IMR-90 (cell line): ENCODE data around the gene FBXO30. TPM values are rescaled to one million over a fixed set of nuclear protein-coding genes. Genes with fewer than 3 reads are reported as not detected.

Experiments
- ATAC-seq: fragments of 200-7000 bp; cut with Tn5 transposase; 2 replicates; pipeline ENCODE4 v1.9.1; 2020; ENCODE audit warnings: low read depth, mild to moderate bottlenecking, moderate library complexity
- BruUV-seq: library from RNA; stranded (reverse); fragments of 400-500 nt; replicated peaks from 2 replicates; lab custom pipeline; 2021; lab: Mats Ljungman, UMichigan
- CTCF ChIA-PET: fragments of 300-600 bp; formaldehyde crosslinking; extraction: SDS; loops from one replicate; lab custom pipeline; 2021; ENCODE audit warnings: antibody characterized with exemption; lab: Yijun Ruan, JAX
- POLR2A ChIA-PET: fragments of 300-600 bp; sonication (Branson Sonifier 250); formaldehyde crosslinking; loops from one replicate; lab custom pipeline; 2022; ENCODE audit warnings: antibody characterized with exemption; ENCODE audit not compliant: unreplicated experiment; lab: Charles Lee
- DNase-seq: peaks from one replicate; pipeline ENCODE4 v3.0.0; 2013
- H2AFZ ChIP-seq: replicated peaks from 2 replicates; pipeline ENCODE3; 2013; ENCODE audit warnings: low read length, mild to moderate bottlenecking; ENCODE audit not compliant: poor library complexity
- H2AK5ac ChIP-seq: 2 replicates; pipeline ENCODE4 v1.6.1; 2013; ENCODE audit warnings: low read depth, low read length, inconsistent platforms
- H2AK9ac ChIP-seq: replicated peaks from 2 replicates; pipeline ENCODE3; 2013; ENCODE audit warnings: mild to moderate bottlenecking, low read depth, low read length, moderate library complexity; ENCODE audit not compliant: poor library complexity
- H2BK120ac ChIP-seq: 2 replicates; pipeline ENCODE4 v1.6.1; 2013; ENCODE audit warnings: low read depth, low read length, inconsistent platforms
- H2BK15ac ChIP-seq: 3 replicates; pipeline ENCODE4 v1.6.1; 2013; ENCODE audit warnings: low read depth, low read length, inconsistent platforms
- H2BK20ac ChIP-seq: 2 replicates; pipeline ENCODE4 v1.6.1; 2013; ENCODE audit warnings: low read depth, mild to moderate bottlenecking, inconsistent platforms, low read length, moderate library complexity
- H2BK5ac ChIP-seq: 2 replicates; pipeline ENCODE4 v1.6.1; 2013; ENCODE audit warnings: mild to moderate bottlenecking, low read depth, low read length, inconsistent platforms; ENCODE audit not compliant: poor library complexity, severe bottlenecking
- H3K14ac ChIP-seq: replicated peaks from 2 replicates; pipeline ENCODE4 v1.6.1; 2013; ENCODE audit warnings: low read depth, low read length, inconsistent platforms
- H3K18ac ChIP-seq: 2 replicates; pipeline ENCODE4 v1.6.1; 2013; ENCODE audit warnings: low read depth, low read length, control low read depth
- H3K23ac ChIP-seq: 2 replicates; pipeline ENCODE4 v1.6.1; 2013; ENCODE audit warnings: low read depth, low read length, inconsistent platforms
- H3K27ac ChIP-seq: 2 replicates; pipeline ENCODE4 v1.5.1; 2013; ENCODE audit warnings: mild to moderate bottlenecking, control low read depth, low read length; ENCODE audit not compliant: insufficient read depth
- H3K27me3 ChIP-seq: 2 replicates; pipeline ENCODE4 v1.6.1; 2013; ENCODE audit warnings: low read length; ENCODE audit not compliant: control insufficient read depth, insufficient read depth
- H3K36me3 ChIP-seq: 2 replicates; pipeline ENCODE4 v1.6.1; 2013; ENCODE audit warnings: low read length, mixed read lengths; ENCODE audit not compliant: control insufficient read depth, insufficient read depth
- H3K4ac ChIP-seq: 2 replicates; pipeline ENCODE4 v1.6.1; 2013; ENCODE audit warnings: low read depth, low read length, inconsistent platforms
- H3K4me1 ChIP-seq: 2 replicates; pipeline ENCODE4 v1.6.1; 2013; ENCODE audit warnings: low read length, mixed read lengths; ENCODE audit not compliant: control insufficient read depth, insufficient read depth
- H3K4me2 ChIP-seq: 2 replicates; pipeline ENCODE4 v1.6.1; 2013; ENCODE audit warnings: low read depth, mild to moderate bottlenecking, control low read depth, low read length, moderate library complexity
- H3K4me3 ChIP-seq: 2 replicates; pipeline ENCODE4 v1.5.1; 2013; ENCODE audit warnings: low read depth, mild to moderate bottlenecking, control low read depth, low read length, moderate library complexity; ENCODE audit not compliant: insufficient read depth
- H3K56ac ChIP-seq: 2 replicates; pipeline ENCODE4 v1.6.1; 2013; ENCODE audit warnings: low read length, inconsistent platforms; ENCODE audit not compliant: insufficient read depth; ENCODE audit errors: extremely low read depth
- H3K79me1 ChIP-seq, 2 experiments: 2 replicates each; pipeline ENCODE4 v1.6.1; 2013; ENCODE audit warnings: low read length in 2 of 2, inconsistent platforms in 1 of 2, low read depth in 1 of 2
- H3K9ac ChIP-seq: 2 replicates; pipeline ENCODE4 v1.6.1; 2013; ENCODE audit warnings: low read depth, low read length, control low read depth
- H3K9me1 ChIP-seq: 2 replicates; pipeline ENCODE4 v1.6.1; 2013; ENCODE audit warnings: low read length, inconsistent platforms; ENCODE audit not compliant: insufficient read depth
- H3K9me3 ChIP-seq: 2 replicates; pipeline ENCODE4 v1.6.1; 2013; ENCODE audit warnings: low read length; ENCODE audit not compliant: control insufficient read depth, insufficient read depth
- H4K20me1 ChIP-seq: 2 replicates; pipeline ENCODE4 v1.6.1; 2013; ENCODE audit warnings: low read length, inconsistent platforms; ENCODE audit not compliant: insufficient read depth
- H4K5ac ChIP-seq: 2 replicates; pipeline ENCODE4 v1.6.1; 2013; ENCODE audit warnings: mild to moderate bottlenecking, low read depth, low read length, control low read depth
- H4K8ac ChIP-seq, 2 experiments: 2 replicates each; pipeline ENCODE4 v1.6.1; 2013; ENCODE audit warnings: low read depth in 2 of 2, low read length in 2 of 2, control low read depth in 1 of 2, inconsistent platforms in 1 of 2
- H4K91ac ChIP-seq: 2 replicates; pipeline ENCODE4 v1.6.1; 2013; ENCODE audit warnings: low read depth, low read length, inconsistent platforms; ENCODE audit not compliant: insufficient read depth
- BHLHE40 ChIP-seq: fragments of 150-350 bp; IDR thresholded peaks from 2 replicates; pipeline ENCODE4 v1.6.1; 2016; ENCODE audit warnings: mild to moderate bottlenecking, low read depth, low read length
- CEBPB ChIP-seq: IDR thresholded peaks from 2 replicates; pipeline ENCODE4 v1.6.1; 2012; ENCODE audit warnings: low read depth, low read length, improper control_type of control experiment
- CHD1 ChIP-seq: IDR thresholded peaks from 2 replicates; pipeline ENCODE4 v1.6.1; 2012; ENCODE audit warnings: low read depth, low read length, improper control_type of control experiment
- CTCF ChIP-seq: conservative IDR thresholded peaks from 2 replicates; pipeline ENCODE4 v1.5.1; 2012; ENCODE audit warnings: mild to moderate bottlenecking, low read depth, low read length, improper control_type of control experiment
- ELK1 ChIP-seq: fragments of 150-350 bp; IDR thresholded peaks from 2 replicates; pipeline ENCODE4 v1.6.1; 2016; ENCODE audit warnings: low read depth, mild to moderate bottlenecking, low read length, moderate library complexity, borderline replicate concordance
- FOS ChIP-seq: fragments of 150-350 bp; IDR thresholded peaks from 2 replicates; pipeline ENCODE4 v1.6.1; 2016; ENCODE audit warnings: low read depth, low read length
- MAFK ChIP-seq: IDR thresholded peaks from 2 replicates; pipeline ENCODE4 v1.6.1; 2012; ENCODE audit warnings: low read depth, low read length, improper control_type of control experiment
- MAZ ChIP-seq: IDR thresholded peaks from 2 replicates; pipeline ENCODE4 v1.6.1; 2012; ENCODE audit warnings: low read depth, mild to moderate bottlenecking, low read length, improper control_type of control experiment, moderate library complexity, borderline replicate concordance
- MXI1 ChIP-seq: IDR thresholded peaks from 2 replicates; pipeline ENCODE4 v1.6.1; 2012; ENCODE audit warnings: low read depth, mild to moderate bottlenecking, low read length, moderate library complexity, borderline replicate concordance
- NFE2L2 ChIP-seq: fragments of 150-350 bp; IDR thresholded peaks from 2 replicates; pipeline ENCODE4 v1.6.1; 2016; ENCODE audit warnings: low read depth, mild to moderate bottlenecking, low read length
- POLR2A ChIP-seq: IDR thresholded peaks from 2 replicates; pipeline ENCODE4 v1.6.1; 2012; ENCODE audit warnings: mild to moderate bottlenecking, low read depth, low read length
- RAD21 ChIP-seq: IDR thresholded peaks from 2 replicates; pipeline ENCODE4 v1.6.1; 2012; ENCODE audit warnings: low read length, improper control_type of control experiment
- RCOR1 ChIP-seq: IDR thresholded peaks from 2 replicates; pipeline ENCODE4 v1.6.1; 2012; ENCODE audit warnings: mild to moderate bottlenecking, low read length, improper control_type of control experiment; ENCODE audit not compliant: insufficient replicate concordance
- RFX5 ChIP-seq: IDR thresholded peaks from 2 replicates; pipeline ENCODE4 v1.8.0; 2012; ENCODE audit warnings: low read depth, mild to moderate bottlenecking, low read length, moderate library complexity
- SMC3 ChIP-seq: fragments of 150-350 bp; IDR thresholded peaks from 2 replicates; pipeline ENCODE4 v1.6.1; 2016; ENCODE audit warnings: low read depth, mild to moderate bottlenecking, antibody characterized with exemption, low read length, moderate library complexity
- USF2 ChIP-seq: fragments of 150-350 bp; IDR thresholded peaks from 2 replicates; pipeline ENCODE4 v1.6.1; 2017; ENCODE audit warnings: mild to moderate bottlenecking, antibody characterized with exemption, low read length, low read depth
- WGBS, 2 experiments: methylation state at CpG; one replicate each; pipeline versions ENCODE4 v1.1.5 to v1.1.7; 2013; ENCODE audit warnings: missing lambda C conversion rate in 2 of 2; ENCODE audit not compliant: insufficient read length in 1 of 2; ENCODE audit errors: extremely low coverage in 2 of 2; 5-methylcytosine and 5-hydroxymethylcytosine counted together
- dilution Hi-C: fragments of 300-500 bp; cut with HindIII; formaldehyde crosslinking; loops from one replicate; pipeline ENCODE4 v1.14.3; 2018; ENCODE audit warnings: low sequenced_read_pairs; ENCODE audit not compliant: unreplicated experiment
- in situ Hi-C: fragments of 300-500 bp; cut with MboI; formaldehyde crosslinking; loops from 3 replicates; pipeline ENCODE4 v1.14.3; 2019; ENCODE audit warnings: low sequenced_read_pairs, inconsistent platforms, mixed read lengths
- intact Hi-C: fragments of 100-400 bp; cut with micrococcal nuclease; formaldehyde crosslinking; loops from 2 replicates; pipeline ENCODE4 v1.10.0; 2022
- polyA plus RNA-seq, 3 experiments: library from polyadenylated mRNA; depleted of rRNA; stranded (reverse); fragments of >200 nt; gene quantifications; 2 replicates each; pipeline ENCODE4 v1.2.3, GENCODE V29; 2012; ENCODE audit warnings: low replicate concordance in 1 of 3
- total RNA-seq: library from RNA; depleted of rRNA; stranded (reverse); fragments of >200 nt; gene quantifications from 2 replicates; pipeline ENCODE4 v1.2.3, GENCODE V29; 2012

Gene FBXO30
- total and polyA plus RNA-seq, 2 of the 4 experiments (the other 2 are of a cell fraction) = 3.1 to 9.3 TPM

GRCh38 chr6:145802141-145802540 is 12.5 kb downstream of the FBXO30 start:
- H3K79me1 ChIP-seq = peaks cover 51 to 67% of the 10 kb centered on the region in 2 experiments
- in situ Hi-C loops (no loop called here), intact Hi-C loops (no loop called here), dilution Hi-C loops (no loop called here)
- no peak overlapping the region for H4K91ac ChIP-seq
- H2BK20ac ChIP-seq = no peak overlapping the region
- POLR2A ChIA-PET = no interaction called here
- 90 to 100% methylated on average over 1 to 2 of the region's 5 CpGs for WGBS, 2 experiments
- H3K4me3 ChIP-seq = no peak overlapping the region
- no TSS peak for BruUV-seq
- no peak overlapping the region for H4K8ac ChIP-seq
- DNase-seq = no peak
- no peak overlapping the region for H3K4ac ChIP-seq
- no peak overlapping the region for H2AK5ac ChIP-seq
- H4K5ac ChIP-seq = no peak overlapping the region
- ATAC-seq = no peak
- H3K23ac ChIP-seq = no peak overlapping the region
- H4K20me1 ChIP-seq = peaks cover 39% of the 10 kb centered on the region; the same call in 1 of the 2 replicates
- H3K27me3 ChIP-seq = no peaks in the 10 kb centered on the region
- H3K4me1 ChIP-seq = no peaks in the 10 kb centered on the region
- peaks cover 30% of the 10 kb centered on the region for H3K36me3 ChIP-seq
- no peak overlapping the region for H2BK120ac ChIP-seq
- H3K18ac ChIP-seq = no peak overlapping the region
- no peak overlapping the region for H2BK15ac ChIP-seq
- H3K27ac ChIP-seq = no peak overlapping the region
- TF ChIP-seq CHD1 (no peak), NFE2L2 (no peak), RFX5 (no peak), SMC3 (no peak), MAFK (no peak), BHLHE40 (no peak), ELK1 (no peak), USF2 (no peak), CTCF (no peak), MAZ (no peak), POLR2A (no peak), RAD21 (no peak), FOS (no peak), CEBPB (no peak), RCOR1 (no peak), MXI1 (no peak)
- CTCF ChIA-PET = no interaction called here
- no peak overlapping the region for H3K14ac ChIP-seq
- no peaks in the 10 kb centered on the region for H3K9me3 ChIP-seq
- H2BK5ac ChIP-seq = no peak overlapping the region
- no peaks in the 10 kb centered on the region for H3K9me1 ChIP-seq
- no peak overlapping the region for H2AFZ ChIP-seq
- no peak overlapping the region for H3K56ac ChIP-seq
- H3K4me2 ChIP-seq = no peak overlapping the region
- H3K9ac ChIP-seq = no peak overlapping the region
- H2AK9ac ChIP-seq = no peak overlapping the region
